HG02610 (cell line): ENCODE measurements around the gene ABI2.
"Not testable (repeated sequence)": the region's sequence is repeated elsewhere in the genome, so short reads cannot be mapped to it uniquely, and the experiment has no call there.

Experiments
- ATAC-seq: cut with Tn5 transposase; IDR thresholded peaks from one replicate; pipeline ENCODE4 v1.9.1; 2021; ENCODE audit warnings: mild to moderate bottlenecking, moderate library complexity; ENCODE audit not compliant: unreplicated experiment

ABI2 gene

GRCh38 chr2:203354966-203355365, 26.8 kb downstream of the ABI2 start:
- no peak for ATAC-seq

GRCh38 chr2:203359450-203359849, 31.3 kb downstream of the ABI2 start:
- ATAC-seq = no peak

GRCh38 chr2:203360833-203361430, 32.7 kb downstream of the ABI2 start:
- no peak for ATAC-seq

- no peak for ATAC-seq
Measured at GRCh38 chr2:203361495-203361894, 33.3 kb downstream of the ABI2 start.

GRCh38 chr2:203361922-203362321, 33.7 kb downstream of the ABI2 start:
- no peak for ATAC-seq

- ATAC-seq = no peak
Measured at GRCh38 chr2:203366639-203367466, 38.7 kb downstream of the ABI2 start.

GRCh38 chr2:203372706-203373105, 44.5 kb downstream of the ABI2 start:
- not testable (repeated sequence) for ATAC-seq

GRCh38 chr2:203376173-203376572, 48.0 kb downstream of the ABI2 start:
- ATAC-seq = no peak

- no peak for ATAC-seq
Measured at GRCh38 chr2:203379156-203379555, 51.0 kb downstream of the ABI2 start.

GRCh38 chr2:203383038-203383437, 54.8 kb downstream of the ABI2 start:
- ATAC-seq = no peak

- ATAC-seq = not testable (repeated sequence)
Measured at GRCh38 chr2:203388153-203388552, 60.0 kb downstream of the ABI2 start.

- ATAC-seq = no peak
Measured at GRCh38 chr2:203394519-203395227, 66.5 kb downstream of the ABI2 start.

- no peak for ATAC-seq
Measured at GRCh38 chr2:203395858-203396257, 67.7 kb downstream of the ABI2 start.

GRCh38 chr2:203396667-203397066, 68.5 kb downstream of the ABI2 start:
- ATAC-seq = no peak

- no peak for ATAC-seq
Measured at GRCh38 chr2:203399031-203399430, 70.8 kb downstream of the ABI2 start.

GRCh38 chr2:203400805-203401585, 72.8 kb downstream of the ABI2 start:
- no peak for ATAC-seq

- ATAC-seq = no peak
Measured at GRCh38 chr2:203404996-203405395, 76.8 kb downstream of the ABI2 start.

- ATAC-seq = no peak
Measured at GRCh38 chr2:203407496-203407895, 79.3 kb downstream of the ABI2 start.

GRCh38 chr2:203412546-203413331, 84.5 kb downstream of the ABI2 start:
- ATAC-seq = no peak

GRCh38 chr2:203413796-203414195, 85.6 kb downstream of the ABI2 start:
- ATAC-seq = no peak
